HG02642 (cell line): Measurements from ENCODE around the gene FARS2.
"Not testable (repeated sequence)": the region's sequence is repeated elsewhere in the genome, so short reads cannot be mapped to it uniquely, and the experiment has no call there.

Experiments used
- ATAC-seq: cut with Tn5 transposase; IDR thresholded peaks from one replicate; pipeline ENCODE4 v1.9.1; 2021; ENCODE audit warnings: mild to moderate bottlenecking; ENCODE audit not compliant: unreplicated experiment, poor library complexity

FARS2 gene

GRCh38 chr6:5557506-5557905, 296.2 kb downstream of the FARS2 start:
- no peak for ATAC-seq

GRCh38 chr6:5559651-5560050, 298.3 kb downstream of the FARS2 start:
- ATAC-seq: no peak

GRCh38 chr6:5562277-5562676, 301.0 kb downstream of the FARS2 start:
- ATAC-seq: no peak

- no peak for ATAC-seq
Measured at GRCh38 chr6:5563086-5563485, 301.8 kb downstream of the FARS2 start.

- ATAC-seq: not testable (repeated sequence)
Measured at GRCh38 chr6:5564746-5565145, 303.4 kb downstream of the FARS2 start.

GRCh38 chr6:5565971-5566370, 304.7 kb downstream of the FARS2 start:
- ATAC-seq: no peak

- peak; percentile 62 for ATAC-seq
Measured at GRCh38 chr6:5566718-5567117, 305.4 kb downstream of the FARS2 start.

GRCh38 chr6:5567352-5567751, 306.0 kb downstream of the FARS2 start:
- ATAC-seq: no peak

GRCh38 chr6:5567890-5568289, 306.6 kb downstream of the FARS2 start:
- no peak for ATAC-seq

GRCh38 chr6:5569491-5569890, 308.2 kb downstream of the FARS2 start:
- ATAC-seq: no peak

GRCh38 chr6:5570641-5571040, 309.3 kb downstream of the FARS2 start:
- no peak for ATAC-seq

GRCh38 chr6:5580736-5581581, 319.6 kb downstream of the FARS2 start:
- ATAC-seq: no peak

- no peak for ATAC-seq
Measured at GRCh38 chr6:5582762-5583161, 321.4 kb downstream of the FARS2 start.

GRCh38 chr6:5583528-5583927, 322.2 kb downstream of the FARS2 start:
- ATAC-seq: no peak

- ATAC-seq: no peak
Measured at GRCh38 chr6:5584078-5584482, 322.8 kb downstream of the FARS2 start.

GRCh38 chr6:5587648-5588047, 326.3 kb downstream of the FARS2 start:
- ATAC-seq: no peak

- no peak for ATAC-seq
Measured at GRCh38 chr6:5589422-5590141, 328.3 kb downstream of the FARS2 start.

- ATAC-seq: no peak
Measured at GRCh38 chr6:5590187-5590586, 328.9 kb downstream of the FARS2 start.

GRCh38 chr6:5592886-5593519, 331.7 kb downstream of the FARS2 start:
- no peak for ATAC-seq

- no peak for ATAC-seq
Measured at GRCh38 chr6:5595184-5595583, 333.9 kb downstream of the FARS2 start.

GRCh38 chr6:5597413-5597812, 336.1 kb downstream of the FARS2 start:
- ATAC-seq: no peak
